ENCODE measurements around the gene CASZ1.

The CASZ1 gene

GRCh38 chr1:10764296-10764798 is 32.1 kb downstream of the CASZ1 start:
- TF ChIP-seq GATA2 (IDR thresholded peaks at IDR 0.05; ENCODE audit: low read depth, low read length) (no peak), GATA3 (IDR thresholded peaks at IDR 0.05; ENCODE audit: low read depth, low read length) (no peak)

- no peak for TF ChIP-seq GATA2 (IDR thresholded peaks at IDR 0.05; ENCODE audit: low read depth, low read length)
- no peak for TF ChIP-seq GATA3 (IDR thresholded peaks at IDR 0.05; ENCODE audit: low read depth, low read length)
Measured at GRCh38 chr1:10762875-10763274, 33.6 kb downstream of the CASZ1 start.

GRCh38 chr1:10762153-10762523 is 34.3 kb downstream of the CASZ1 start:
- no peak for TF ChIP-seq GATA3 (IDR thresholded peaks at IDR 0.05; ENCODE audit: low read depth, low read length)
- TF ChIP-seq GATA2 (IDR thresholded peaks at IDR 0.05; ENCODE audit: low read depth, low read length): no peak

- TF ChIP-seq GATA2 (IDR thresholded peaks at IDR 0.05; ENCODE audit: low read depth, low read length) (no peak), GATA3 (IDR thresholded peaks at IDR 0.05; ENCODE audit: low read depth, low read length) (no peak)
Measured at GRCh38 chr1:10761503-10762152, 34.8 kb downstream of the CASZ1 start.

GRCh38 chr1:10760566-10761502 is 35.6 kb downstream of the CASZ1 start:
- no peak for TF ChIP-seq GATA2 (IDR thresholded peaks at IDR 0.05; ENCODE audit: low read depth, low read length)
- TF ChIP-seq GATA3 (IDR thresholded peaks at IDR 0.05; ENCODE audit: low read depth, low read length): no peak

- TF ChIP-seq GATA2 (IDR thresholded peaks at IDR 0.05; ENCODE audit: low read depth, low read length): no peak
- TF ChIP-seq GATA3 (IDR thresholded peaks at IDR 0.05; ENCODE audit: low read depth, low read length): no peak
Measured at GRCh38 chr1:10759413-10760200, 36.8 kb downstream of the CASZ1 start.

- TF ChIP-seq GATA3 (IDR thresholded peaks at IDR 0.05; ENCODE audit: low read depth, low read length): no peak
- TF ChIP-seq GATA2 (IDR thresholded peaks at IDR 0.05; ENCODE audit: low read depth, low read length): no peak
Measured at GRCh38 chr1:10756842-10757241, 39.6 kb downstream of the CASZ1 start.

- no peak for TF ChIP-seq GATA2 (IDR thresholded peaks at IDR 0.05; ENCODE audit: low read depth, low read length)
- TF ChIP-seq GATA3 (IDR thresholded peaks at IDR 0.05; ENCODE audit: low read depth, low read length): no peak
Measured at GRCh38 chr1:10755970-10756521, 40.4 kb downstream of the CASZ1 start.

GRCh38 chr1:10754568-10755329 is 41.7 kb downstream of the CASZ1 start:
- no peak for TF ChIP-seq GATA3 (IDR thresholded peaks at IDR 0.05; ENCODE audit: low read depth, low read length)
- TF ChIP-seq GATA2 (IDR thresholded peaks at IDR 0.05; ENCODE audit: low read depth, low read length): no peak

GRCh38 chr1:10753299-10753698 is 43.1 kb downstream of the CASZ1 start:
- TF ChIP-seq GATA3 (IDR thresholded peaks at IDR 0.05; ENCODE audit: low read depth, low read length) (no peak), GATA2 (IDR thresholded peaks at IDR 0.05; ENCODE audit: low read depth, low read length) (no peak)

- TF ChIP-seq GATA3 (IDR thresholded peaks at IDR 0.05; ENCODE audit: low read depth, low read length): no peak
- no peak for TF ChIP-seq GATA2 (IDR thresholded peaks at IDR 0.05; ENCODE audit: low read depth, low read length)
Measured at GRCh38 chr1:10751561-10752085, 44.8 kb downstream of the CASZ1 start.

GRCh38 chr1:10751160-10751559 is 45.3 kb downstream of the CASZ1 start:
- no peak for TF ChIP-seq GATA2 (IDR thresholded peaks at IDR 0.05; ENCODE audit: low read depth, low read length)
- no peak for TF ChIP-seq GATA3 (IDR thresholded peaks at IDR 0.05; ENCODE audit: low read depth, low read length)

Measured in SH-SY5Y (cell line).